ENCODE results near the gene FBXO2. TPM values are rescaled to one million over a fixed set of nuclear protein-coding genes. Genes with fewer than 3 reads are reported as not detected.

FBXO2 gene
- total RNA-seq: 6.1 TPM

- FAIRE-seq: no peak
- DNase-seq (ENCODE audit: low spot score in 2 of 2): peak; percentile 80 to 83
Observed at GRCh38 chr1:11654137-11654938, at the start of gene FBXO2, which contains the start of gene FBXO44. Gene FBXO2, minus strand, starts transcription at chr1:11654429. Its CDS starts 89 bp downstream, at chr1:11654340. Gene FBXO44, plus strand, starts transcription at chr1:11654877. Its CDS starts 959 bp downstream, at chr1:11655836.

- FAIRE-seq (no peak), DNase-seq (ENCODE audit: low spot score in 2 of 2) (no peak)
Observed at GRCh38 chr1:11703357-11704193, 49.3 kb upstream of the FBXO2 start.

- FAIRE-seq: no peak
Observed at GRCh38 chr1:11701981-11702803, 48.0 kb upstream of the FBXO2 start.

GRCh38 chr1:11701551-11701961 lies 47.3 kb upstream of the FBXO2 start:
- DNase-seq (ENCODE audit: low spot score in 2 of 2) (peak; percentile 68 to 82), FAIRE-seq (no peak)

More at GRCh38 chr1:11701981-11702803, 48.0 kb upstream of the FBXO2 start:
- DNase-seq (ENCODE audit: low spot score in 2 of 2): no peak

GRCh38 chr1:11700601-11701467 lies 46.6 kb upstream of the FBXO2 start:
- FAIRE-seq (no peak), DNase-seq (ENCODE audit: low spot score in 2 of 2) (no peak)

GRCh38 chr1:11697893-11698210 lies 43.6 kb upstream of the FBXO2 start:
- FAIRE-seq (no peak), DNase-seq (ENCODE audit: low spot score in 2 of 2) (no peak)

GRCh38 chr1:11697188-11697892 lies 43.1 kb upstream of the FBXO2 start:
- no peak for DNase-seq (ENCODE audit: low spot score in 2 of 2)
- FAIRE-seq: no peak

GRCh38 chr1:11695861-11696260 lies 41.6 kb upstream of the FBXO2 start:
- no peak for DNase-seq (ENCODE audit: low spot score in 2 of 2)
- no peak for FAIRE-seq

GRCh38 chr1:11693917-11694316 lies 39.7 kb upstream of the FBXO2 start:
- FAIRE-seq (no peak), DNase-seq (ENCODE audit: low spot score in 2 of 2) (no peak)

GRCh38 chr1:11693024-11693590 lies 38.9 kb upstream of the FBXO2 start:
- DNase-seq (ENCODE audit: low spot score in 2 of 2) (peak in 1 of 2 donors; percentile 68), FAIRE-seq (no peak)

- FAIRE-seq (no peak), DNase-seq (ENCODE audit: low spot score in 2 of 2) (no peak)
Observed at GRCh38 chr1:11691928-11692711, 37.9 kb upstream of the FBXO2 start.

GRCh38 chr1:11691302-11691914 lies 37.2 kb upstream of the FBXO2 start, which contains the start of gene DRAXIN:
Gene DRAXIN, plus strand, starts transcription at chr1:11691710. Its CDS starts 14,549 bp downstream, at chr1:11706259.
- FAIRE-seq (no peak), DNase-seq (ENCODE audit: low spot score in 2 of 2) (peak in 1 of 2 donors; percentile 60)

GRCh38 chr1:11690397-11691301 lies 36.4 kb upstream of the FBXO2 start:
- DNase-seq (ENCODE audit: low spot score in 2 of 2) (no peak), FAIRE-seq (no peak)

GRCh38 chr1:11688506-11688905 lies 34.3 kb upstream of the FBXO2 start:
- no peak for FAIRE-seq
- DNase-seq (ENCODE audit: low spot score in 2 of 2): no peak

- DNase-seq (ENCODE audit: low spot score in 2 of 2) (no peak), FAIRE-seq (no peak)
Observed at GRCh38 chr1:11685210-11685752, 31.1 kb upstream of the FBXO2 start.

GRCh38 chr1:11684070-11684469 lies 29.8 kb upstream of the FBXO2 start:
- FAIRE-seq (no peak), DNase-seq (ENCODE audit: low spot score in 2 of 2) (no peak)
